HG03045 (cell line): Measurements from ENCODE around the gene LECT2.

Source experiments
- ATAC-seq: cut with Tn5 transposase; IDR thresholded peaks from one replicate; pipeline ENCODE4 v1.9.1; 2021; ENCODE audit warnings: mild to moderate bottlenecking, moderate library complexity; ENCODE audit not compliant: unreplicated experiment

The LECT2 gene

DNA sequence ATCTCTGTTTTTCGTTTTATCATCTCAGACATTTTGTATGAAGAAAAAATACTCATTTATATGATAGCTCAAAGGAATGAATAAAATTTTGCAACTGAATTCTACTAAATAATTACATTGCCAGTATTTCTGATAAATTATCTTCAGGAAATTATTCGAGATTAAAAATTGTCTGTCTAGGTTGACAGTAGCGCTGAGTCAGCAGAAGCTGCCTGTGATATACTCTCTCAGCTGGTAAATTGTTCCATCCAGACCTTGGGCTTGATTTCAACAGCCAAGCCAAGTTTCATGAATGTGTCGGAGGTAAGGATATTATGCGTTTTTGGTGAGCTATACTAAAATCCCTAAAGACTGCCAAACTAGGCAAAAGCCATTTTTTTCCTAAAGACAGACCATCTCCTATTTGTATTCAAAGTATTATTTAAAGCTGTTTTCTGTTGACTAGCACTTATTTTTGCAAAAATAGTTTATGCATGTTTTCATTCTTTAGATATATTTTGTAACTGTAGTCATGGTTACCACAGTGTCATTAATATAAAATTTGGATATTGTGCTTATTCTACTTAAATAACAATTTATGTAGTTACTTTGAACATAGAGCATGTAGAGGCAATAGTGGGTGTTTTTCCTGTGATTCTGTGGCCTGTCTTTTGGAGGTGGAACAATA, 17.4 kb downstream of the LECT2 start:
- ATAC-seq: no peak

DNA sequence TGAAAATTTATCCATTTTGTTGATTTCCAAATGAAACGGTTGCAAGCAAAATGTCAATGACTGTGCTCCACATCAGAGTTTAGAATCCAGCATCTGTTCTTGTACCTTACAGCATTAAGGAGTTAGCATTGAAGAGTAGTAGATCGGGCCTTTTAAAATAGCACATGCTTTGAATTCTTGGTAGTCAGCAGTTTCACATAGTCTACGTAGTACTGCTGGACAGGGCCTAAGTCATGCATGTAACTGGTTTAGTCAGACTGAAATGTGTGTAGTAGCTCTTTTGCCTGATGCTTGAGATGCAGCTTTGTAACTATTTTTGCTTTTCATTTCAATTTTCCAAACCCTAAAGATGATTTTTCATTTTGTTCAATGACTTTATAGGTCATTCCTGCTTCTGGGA, 19.8 kb downstream of the LECT2 start:
- no peak for ATAC-seq

DNA sequence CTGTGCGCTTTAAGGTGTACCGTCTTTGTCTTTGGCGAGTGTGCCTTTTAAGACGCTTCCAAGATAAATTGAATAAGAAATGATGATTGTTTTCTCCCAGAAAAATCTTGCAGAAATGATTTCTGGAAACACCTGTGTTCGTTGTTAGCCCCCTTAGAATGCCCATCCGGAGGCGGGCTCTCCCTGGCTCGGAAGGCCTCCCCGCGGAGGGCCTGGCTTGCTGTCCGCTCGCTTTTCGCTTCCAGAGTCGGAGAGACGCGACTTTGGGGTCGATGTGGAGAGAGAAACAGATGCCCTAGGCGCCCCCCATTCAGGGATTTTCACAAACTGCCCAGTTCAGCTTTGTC, 23.9 kb downstream of the LECT2 start:
- ATAC-seq: no peak

GRCh38 chr5:135930029-135930948, 24.5 kb downstream of the LECT2 start:
- ATAC-seq: no peak

DNA sequence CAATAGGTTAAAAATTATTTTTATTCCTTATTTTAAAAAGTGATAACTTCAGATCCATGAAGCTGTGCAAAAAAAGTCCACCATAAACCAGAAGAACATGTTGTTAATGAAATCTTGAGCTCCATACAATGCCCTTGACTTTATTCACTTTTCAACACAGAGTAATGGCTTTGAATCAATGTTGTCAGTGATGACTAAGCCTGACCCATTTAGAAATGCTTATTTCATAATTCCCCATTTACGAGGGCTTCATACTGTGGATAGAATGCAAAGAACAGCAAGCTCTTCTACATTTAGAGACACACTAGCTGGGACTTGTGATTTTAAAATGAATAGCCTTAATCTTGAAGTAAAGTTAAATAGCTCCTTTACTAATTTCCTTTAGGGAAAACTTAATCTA, 33.4 kb downstream of the LECT2 start:
- no peak for ATAC-seq

- no peak for ATAC-seq
Measured at GRCh38 chr5:135920199-135920598, 34.6 kb downstream of the LECT2 start.

GRCh38 chr5:135916638-135917263, 38.0 kb downstream of the LECT2 start:
- ATAC-seq: no peak

DNA sequence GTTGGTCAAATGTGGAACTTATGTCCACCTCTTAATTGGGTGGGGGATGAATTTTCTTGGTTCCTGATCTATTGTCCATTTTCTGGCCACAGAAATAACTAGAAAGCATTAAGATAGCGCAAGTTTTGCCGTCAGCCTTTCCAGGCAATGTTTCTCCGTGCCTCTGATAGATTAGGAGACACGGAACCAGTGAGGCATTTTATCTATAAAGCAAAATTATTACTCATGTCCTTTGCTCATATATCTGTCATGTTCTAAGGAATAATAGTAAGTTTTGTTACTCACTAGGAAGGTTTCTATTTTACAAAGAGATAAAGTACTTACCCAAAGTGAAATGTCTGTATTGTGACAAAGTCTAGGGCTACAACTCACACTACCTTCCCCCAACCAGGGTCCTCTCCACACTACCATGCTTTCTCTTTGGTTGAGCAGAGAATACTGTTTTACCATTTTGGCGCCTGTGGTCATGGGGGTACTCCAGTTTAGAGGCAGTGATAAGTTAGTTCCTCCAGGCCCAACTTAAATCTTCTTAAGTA, 39.2 kb downstream of the LECT2 start:
- no peak for ATAC-seq

GRCh38 chr5:135913713-135914626, 40.8 kb downstream of the LECT2 start:
- ATAC-seq: no peak

DNA sequence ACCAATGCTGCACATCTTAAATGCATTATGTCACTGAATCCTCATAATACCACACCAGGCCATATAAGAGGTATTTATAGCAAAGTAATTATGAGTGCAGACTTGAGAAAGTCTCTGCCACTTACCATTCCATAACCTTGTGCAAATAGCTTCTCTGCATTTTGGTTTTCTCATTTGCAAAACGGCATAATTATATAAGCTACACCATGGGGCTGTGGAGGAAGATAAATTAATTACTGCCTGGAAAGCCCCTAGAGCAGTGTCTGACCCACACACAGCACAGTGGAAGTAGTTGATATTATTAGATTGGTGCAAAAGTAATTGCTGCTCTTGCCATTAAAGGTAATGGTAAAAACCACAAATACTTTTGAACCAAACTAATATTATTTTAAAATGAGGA, 49.6 kb downstream of the LECT2 start:
- ATAC-seq: no peak

GRCh38 chr5:135901633-135902032, 53.1 kb downstream of the LECT2 start:
- no peak for ATAC-seq

DNA sequence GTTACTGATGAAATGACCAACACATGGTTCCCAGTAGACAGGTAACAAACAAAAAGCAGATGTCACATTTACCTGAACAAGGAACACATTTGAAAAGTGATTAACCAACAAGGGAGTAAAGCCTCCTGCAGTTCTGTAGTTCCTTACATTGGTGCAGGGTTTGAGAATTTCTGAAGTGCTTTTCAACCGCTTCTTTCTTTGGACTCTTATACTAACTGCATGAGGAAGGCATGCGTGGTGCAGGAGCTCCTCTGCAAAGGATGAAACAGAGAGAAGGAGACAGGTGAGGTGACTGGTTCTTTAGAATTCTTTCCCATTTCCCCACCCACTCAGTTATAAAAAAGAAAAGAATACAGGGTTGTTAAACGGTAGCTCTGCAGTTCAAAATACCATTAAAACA, 54.5 kb downstream of the LECT2 start:
- no peak for ATAC-seq

DNA sequence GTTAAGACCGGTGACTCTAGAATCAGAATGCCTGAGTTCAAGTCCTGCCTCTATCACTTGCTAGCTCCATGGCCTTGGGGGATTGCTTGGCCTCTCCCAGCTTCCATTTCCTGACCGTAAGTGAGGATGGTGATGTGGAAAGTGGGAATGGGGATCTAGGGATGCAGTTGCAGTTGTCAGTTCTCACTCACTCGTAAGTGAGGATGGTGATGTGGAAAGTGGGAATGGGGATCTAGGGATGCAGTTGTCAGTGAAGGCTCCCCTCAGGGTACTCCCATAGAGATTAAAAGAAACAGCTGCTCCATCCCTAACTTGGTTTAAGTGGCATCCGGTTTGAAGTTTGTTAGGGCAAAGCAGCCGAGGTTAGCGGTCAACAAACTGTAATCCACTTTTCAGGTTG, 56.1 kb downstream of the LECT2 start:
- no peak for ATAC-seq
